HG03342 (cell line): ENCODE results near the gene OGFOD3.

Experiments
- ATAC-seq: cut with Tn5 transposase; IDR thresholded peaks from one replicate; pipeline ENCODE4 v1.9.1; 2021; ENCODE audit warnings: mild to moderate bottlenecking, moderate library complexity; ENCODE audit not compliant: unreplicated experiment

Gene OGFOD3

GRCh38 chr17:82447876-82448275, 29.5 kb upstream of the OGFOD3 start:
- no peak for ATAC-seq

- no peak for ATAC-seq
Measured at GRCh38 chr17:82446649-82447048, 28.3 kb upstream of the OGFOD3 start.

GRCh38 chr17:82446124-82446523, 27.7 kb upstream of the OGFOD3 start:
- ATAC-seq = no peak

- no peak for ATAC-seq
Measured at GRCh38 chr17:82445542-82445941, 27.2 kb upstream of the OGFOD3 start.

- ATAC-seq = no peak
Measured at GRCh38 chr17:82444941-82445521, 26.6 kb upstream of the OGFOD3 start.

- no peak for ATAC-seq
Measured at GRCh38 chr17:82444284-82444893, 26.0 kb upstream of the OGFOD3 start.

- no peak for ATAC-seq
Measured at GRCh38 chr17:82443465-82444283, 25.3 kb upstream of the OGFOD3 start.

- ATAC-seq = no peak
Measured at GRCh38 chr17:82442643-82443464, 24.5 kb upstream of the OGFOD3 start.

- ATAC-seq = no peak
Measured at GRCh38 chr17:82441691-82442487, 23.5 kb upstream of the OGFOD3 start.

- no peak for ATAC-seq
Measured at GRCh38 chr17:82440991-82441627, 22.7 kb upstream of the OGFOD3 start.

GRCh38 chr17:82440469-82440981, 22.1 kb upstream of the OGFOD3 start:
- no peak for ATAC-seq

- ATAC-seq = no peak
Measured at GRCh38 chr17:82439829-82440365, 21.5 kb upstream of the OGFOD3 start.

GRCh38 chr17:82439194-82439828, 20.9 kb upstream of the OGFOD3 start:
- ATAC-seq = no peak

GRCh38 chr17:82438401-82439193, 20.2 kb upstream of the OGFOD3 start:
- no peak for ATAC-seq

GRCh38 chr17:82437325-82437668, 18.9 kb upstream of the OGFOD3 start:
- no peak for ATAC-seq

- ATAC-seq = no peak
Measured at GRCh38 chr17:82436601-82437324, 18.4 kb upstream of the OGFOD3 start.
